CD8-positive, alpha-beta memory T cell (primary cell): ENCODE measurements around the gene MSI2. TPM values are rescaled to one million over a fixed set of nuclear protein-coding genes. Genes with fewer than 3 reads are reported as not detected.

Source experiments
- CTCF ChIA-PET: fragments of 350-600 bp; sonication (Branson Sonifier 250); formaldehyde crosslinking; loops from one replicate; lab custom pipeline; 2021; ENCODE audit warnings: antibody characterized with exemption; lab: Charles Lee
- POLR2A ChIA-PET: fragments of 350-600 bp; sonication (Branson Sonifier 250); formaldehyde crosslinking; loops from one replicate; lab custom pipeline; 2021; ENCODE audit warnings: antibody characterized with exemption; lab: Charles Lee
- DNase-seq, 5 donors: peaks; one replicate each; pipeline versions ENCODE4 v3.0.0 to v3.0.0-alpha.2; 2020 to 2022; ENCODE audit warnings: mixed read lengths in 1 of 5
- H3K27ac ChIP-seq: one replicate; pipeline ENCODE4 v1.7.0; 2013; ENCODE audit warnings: low read depth, mild to moderate bottlenecking, low read length, moderate library complexity
- H3K27me3 ChIP-seq: 2 replicates; pipeline ENCODE4 v1.7.0; 2013; ENCODE audit warnings: low read length, mild to moderate bottlenecking; ENCODE audit not compliant: insufficient read depth, poor library complexity, severe bottlenecking
- H3K36me3 ChIP-seq: 2 replicates; pipeline ENCODE4 v1.7.0; 2013; ENCODE audit warnings: mild to moderate bottlenecking, low read length, moderate library complexity; ENCODE audit not compliant: insufficient read depth
- H3K4me1 ChIP-seq: 2 replicates; pipeline ENCODE4 v1.7.0; 2013; ENCODE audit warnings: mild to moderate bottlenecking, low read length, moderate library complexity; ENCODE audit not compliant: insufficient read depth
- H3K4me3 ChIP-seq: 2 replicates; pipeline ENCODE4 v1.7.0; 2013; ENCODE audit warnings: mild to moderate bottlenecking, low read length
- H3K9me3 ChIP-seq: 2 replicates; pipeline ENCODE4 v1.7.0; 2013; ENCODE audit warnings: mild to moderate bottlenecking, low read length
- H3K27ac Mint-ChIP-seq, 8 donors: one replicate each; pipeline ENCODE4 v1.8.0; 2020 to 2021; ENCODE audit warnings: mixed read lengths in 8 of 8, mild to moderate bottlenecking in 6 of 8, inconsistent platforms in 3 of 8, moderate library complexity in 3 of 8
- H3K27me3 Mint-ChIP-seq, 2 donors: one replicate each; pipeline ENCODE4 v1.8.0; 2020 to 2021; ENCODE audit warnings: mixed read lengths in 2 of 2, mild to moderate bottlenecking in 1 of 2, moderate library complexity in 1 of 2
- H3K36me3 Mint-ChIP-seq, 3 donors: one replicate each; pipeline ENCODE4 v1.8.0; 2020 to 2021; ENCODE audit warnings: mixed read lengths in 3 of 3, inconsistent platforms in 1 of 3, mild to moderate bottlenecking in 1 of 3
- H3K4me1 Mint-ChIP-seq, 3 donors: one replicate each; pipeline ENCODE4 v1.8.0; 2020 to 2021; ENCODE audit warnings: mixed read lengths in 3 of 3, inconsistent platforms in 1 of 3, mild to moderate bottlenecking in 1 of 3
- H3K4me3 Mint-ChIP-seq, 7 donors: one replicate each; pipeline ENCODE4 v1.8.0; 2020 to 2021; ENCODE audit warnings: mixed read lengths in 7 of 7, mild to moderate bottlenecking in 6 of 7, moderate library complexity in 4 of 7, inconsistent platforms in 2 of 7
- H3K9me3 Mint-ChIP-seq, 5 donors: one replicate each; pipeline ENCODE4 v1.8.0; 2020 to 2022; ENCODE audit warnings: mixed read lengths in 5 of 5, mild to moderate bottlenecking in 3 of 5, moderate library complexity in 2 of 5, inconsistent platforms in 1 of 5
- polyA plus RNA-seq: library from polyadenylated mRNA; unstranded; fragments of 300-500 nt; fragmentation: Illumina TruSeq; gene quantifications from one replicate; pipeline ENCODE4 v1.2.3, GENCODE V29; 2021
- total RNA-seq, 2 experiments: library from RNA; stranded (reverse); gene quantifications; one replicate each; pipeline ENCODE4 v1.2.3, GENCODE V29; 2021

The MSI2 gene
- total and polyA plus RNA-seq, 3 experiments from 2014 or later: 2.3 to 58.0 (median 57.1) TPM

GRCh38 chr17:57554826-57555635 is 298.7 kb downstream of the MSI2 start:
- H3K4me1 Mint-ChIP-seq: peaks cover 12 to 59% (median 19%) of the 10 kb centered on the region in 3 donors
- H3K9me3 Mint-ChIP-seq: no peaks in the 10 kb centered on the region
- no peaks in the 10 kb centered on the region for H3K27me3 ChIP-seq
- H3K9me3 ChIP-seq: no peaks in the 10 kb centered on the region
- H3K4me1 ChIP-seq: peaks cover 8% of the 10 kb centered on the region
- H3K36me3 ChIP-seq: peaks cover 5% of the 10 kb centered on the region
- no peak overlapping the region for H3K4me3 ChIP-seq
- peak overlapping the region in 3 of 8 donors; percentile 19 to 64 (median 22) for H3K27ac Mint-ChIP-seq
- ChIA-PET CTCF (interaction anchor here (0.7 kb wide), 1 partner anchor 117 kb away, joined by 3 read pairs; no protein-coding TSS in a partner anchor), POLR2A (interaction anchor here (0.5 kb wide), 1 partner anchor 1244 kb away, joined by 10 read pairs; no protein-coding TSS in a partner anchor)
- no peak overlapping the region for H3K27ac ChIP-seq
- H3K27me3 Mint-ChIP-seq: no peaks in the 10 kb centered on the region
- H3K36me3 Mint-ChIP-seq: peaks cover 0 to 16% (median 6%) of the 10 kb centered on the region in 3 donors
- DNase-seq: no peak
- H3K4me3 Mint-ChIP-seq: no peak overlapping the region

- Mint-ChIP-seq H3K4me1 (peaks cover 17 to 63% (median 25%) of the 10 kb centered on the region in 3 donors), H3K4me3 (no peak overlapping the region), H3K27ac (peak overlapping the region in 3 of 8 donors; percentile 12 to 64 (median 22)), H3K9me3 (no peaks in the 10 kb centered on the region), H3K27me3 (no peaks in the 10 kb centered on the region), H3K36me3 (peaks cover 0 to 17% (median 6%) of the 10 kb centered on the region in 3 donors)
- CTCF ChIA-PET: no interaction called here
- H3K27ac ChIP-seq: no peak overlapping the region
- H3K4me3 ChIP-seq: no peak overlapping the region
- H3K27me3 ChIP-seq: no peaks in the 10 kb centered on the region
- H3K4me1 ChIP-seq: peaks cover 8% of the 10 kb centered on the region
- POLR2A ChIA-PET: no interaction called here
- peaks cover 5% of the 10 kb centered on the region for H3K36me3 ChIP-seq
- no peak for DNase-seq
- no peaks in the 10 kb centered on the region for H3K9me3 ChIP-seq
Observed at GRCh38 chr17:57555636-57556175, 299.4 kb downstream of the MSI2 start.

GRCh38 chr17:57556320-57556719 is 300.0 kb downstream of the MSI2 start:
- Histone ChIP-seq H3K27ac (no peak overlapping the region), H3K27me3 (no peaks in the 10 kb centered on the region), H3K36me3 (peaks cover 5% of the 10 kb centered on the region), H3K4me3 (no peak overlapping the region), H3K4me1 (peaks cover 8% of the 10 kb centered on the region), H3K9me3 (no peaks in the 10 kb centered on the region)
- no peaks in the 10 kb centered on the region for H3K27me3 Mint-ChIP-seq
- peak overlapping the region in 1 of 7 donors; percentile 3 for H3K4me3 Mint-ChIP-seq
- H3K27ac Mint-ChIP-seq: peak overlapping the region in 1 of 8 donors; percentile 22
- no peak for DNase-seq
- H3K9me3 Mint-ChIP-seq: no peaks in the 10 kb centered on the region
- H3K4me1 Mint-ChIP-seq: peaks cover 18 to 63% (median 26%) of the 10 kb centered on the region in 3 donors
- ChIA-PET POLR2A (no interaction called here), CTCF (no interaction called here)
- peaks cover 0 to 17% (median 6%) of the 10 kb centered on the region in 3 donors for H3K36me3 Mint-ChIP-seq

- no peak overlapping the region for H3K4me3 ChIP-seq
- ChIA-PET CTCF (no interaction called here), POLR2A (no interaction called here)
- no peak overlapping the region for H3K4me3 Mint-ChIP-seq
- peaks cover 5% of the 10 kb centered on the region for H3K36me3 ChIP-seq
- H3K27me3 Mint-ChIP-seq: no peaks in the 10 kb centered on the region
- no peaks in the 10 kb centered on the region for H3K9me3 ChIP-seq
- no peaks in the 10 kb centered on the region for H3K27me3 ChIP-seq
- no peak for DNase-seq
- peak overlapping the region in 2 of 8 donors; percentile 42 to 68 for H3K27ac Mint-ChIP-seq
- H3K4me1 ChIP-seq: peaks cover 3% of the 10 kb centered on the region
- H3K27ac ChIP-seq: no peak overlapping the region
- H3K36me3 Mint-ChIP-seq: peaks cover 0 to 17% (median 6%) of the 10 kb centered on the region in 3 donors
- no peaks in the 10 kb centered on the region for H3K9me3 Mint-ChIP-seq
- H3K4me1 Mint-ChIP-seq: peaks cover 20 to 58% (median 27%) of the 10 kb centered on the region in 3 donors
Observed at GRCh38 chr17:57556977-57557376, 300.7 kb downstream of the MSI2 start.

GRCh38 chr17:57557416-57557815 is 301.1 kb downstream of the MSI2 start:
- H3K9me3 Mint-ChIP-seq: no peaks in the 10 kb centered on the region
- no peak overlapping the region for H3K27ac ChIP-seq
- POLR2A ChIA-PET: no interaction called here
- peak overlapping the region in 2 of 8 donors; percentile 11 to 46 for H3K27ac Mint-ChIP-seq
- DNase-seq: no peak
- peaks cover 5% of the 10 kb centered on the region for H3K36me3 ChIP-seq
- no peaks in the 10 kb centered on the region for H3K9me3 ChIP-seq
- no peak overlapping the region for H3K4me3 ChIP-seq
- peaks cover 20 to 54% (median 27%) of the 10 kb centered on the region in 3 donors for H3K4me1 Mint-ChIP-seq
- no peaks in the 10 kb centered on the region for H3K4me1 ChIP-seq
- no peaks in the 10 kb centered on the region for H3K27me3 ChIP-seq
- H3K4me3 Mint-ChIP-seq: no peak overlapping the region
- H3K27me3 Mint-ChIP-seq: no peaks in the 10 kb centered on the region
- CTCF ChIA-PET: no interaction called here
- H3K36me3 Mint-ChIP-seq: peaks cover 0 to 17% (median 6%) of the 10 kb centered on the region in 3 donors

GRCh38 chr17:57557834-57558681 is 301.7 kb downstream of the MSI2 start:
- Mint-ChIP-seq H3K4me1 (peaks cover 20 to 48% (median 24%) of the 10 kb centered on the region in 3 donors), H3K9me3 (no peaks in the 10 kb centered on the region), H3K36me3 (peaks cover 0 to 17% (median 6%) of the 10 kb centered on the region in 3 donors), H3K4me3 (no peak overlapping the region), H3K27ac (peak overlapping the region in 2 of 8 donors; percentile 11 to 27), H3K27me3 (no peaks in the 10 kb centered on the region)
- POLR2A ChIA-PET: no interaction called here
- Histone ChIP-seq H3K9me3 (no peaks in the 10 kb centered on the region), H3K27ac (no peak overlapping the region), H3K36me3 (peaks cover 5% of the 10 kb centered on the region), H3K27me3 (no peaks in the 10 kb centered on the region), H3K4me3 (no peak overlapping the region), H3K4me1 (no peaks in the 10 kb centered on the region)
- DNase-seq: no peak
- CTCF ChIA-PET: no interaction called here

GRCh38 chr17:57559226-57559625 is 302.9 kb downstream of the MSI2 start:
- no peaks in the 10 kb centered on the region for H3K9me3 Mint-ChIP-seq
- H3K4me3 Mint-ChIP-seq: peak overlapping the region in 1 of 7 donors; percentile 59
- DNase-seq: no peak
- Histone ChIP-seq H3K4me3 (no peak overlapping the region), H3K36me3 (peaks cover 5% of the 10 kb centered on the region), H3K4me1 (no peaks in the 10 kb centered on the region), H3K27me3 (no peaks in the 10 kb centered on the region), H3K27ac (no peak overlapping the region), H3K9me3 (no peaks in the 10 kb centered on the region)
- ChIA-PET CTCF (no interaction called here), POLR2A (interaction anchor here (0.6 kb wide), 1 partner anchor 307 kb away, joined by 3 read pairs; no protein-coding TSS in a partner anchor)
- H3K27me3 Mint-ChIP-seq: no peaks in the 10 kb centered on the region
- H3K36me3 Mint-ChIP-seq: peaks cover 0 to 18% (median 6%) of the 10 kb centered on the region in 3 donors
- H3K4me1 Mint-ChIP-seq: peaks cover 20 to 47% (median 22%) of the 10 kb centered on the region in 3 donors
- no peak overlapping the region for H3K27ac Mint-ChIP-seq
